Stimulated activated CD4-positive, alpha-beta T cell treated with anti-CD3 and anti-CD28 coated beads, Interleukin-4, amount 100 ng/mL, for 1 hour (primary cell): ENCODE data around the gene ITIH5.
"Not testable (repeated sequence)": the region's sequence is repeated elsewhere in the genome, so short reads cannot be mapped to it uniquely, and the experiment has no call there.

ENCODE experiments used
- DNase-seq: peaks from one replicate; pipeline ENCODE4 v3.0.0-alpha.2; 2020

ITIH5 gene

DNA sequence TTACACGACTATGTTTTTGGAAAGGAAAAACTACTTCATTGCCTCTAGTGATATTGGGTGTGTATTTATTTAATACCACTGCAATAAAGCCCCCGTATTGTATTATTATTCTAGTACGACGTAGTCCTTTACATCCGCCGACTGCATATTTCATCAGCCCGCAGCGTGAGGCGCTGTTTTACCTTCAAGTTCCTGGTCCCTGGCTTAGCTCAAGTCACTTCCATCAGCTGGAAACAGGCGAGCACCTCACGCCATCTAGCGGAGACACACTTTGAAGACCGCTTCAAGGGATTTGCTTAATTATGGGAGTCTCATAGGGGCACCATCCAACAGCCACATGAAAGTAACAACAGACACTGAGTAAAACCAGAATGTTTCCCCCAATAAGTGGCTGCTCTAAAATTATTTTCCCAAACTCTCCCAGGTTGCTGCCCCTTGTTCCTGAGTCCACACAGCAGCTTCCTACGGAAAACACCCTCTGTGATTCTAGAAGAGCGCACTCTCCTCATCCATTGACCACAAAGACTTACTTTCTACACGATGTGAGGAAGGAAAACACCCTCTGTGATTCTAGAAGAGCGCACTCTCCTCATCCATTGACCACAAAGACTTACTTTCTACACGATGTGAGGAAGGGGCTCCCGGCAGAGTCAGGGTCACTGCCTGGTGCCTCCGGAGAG, 20.6 kb upstream of the ITIH5 start:
- DNase-seq: peak; percentile 68

- no peak for DNase-seq
These were observed 19.8 kb upstream of the ITIH5 start for GRCh38 chr10:7686351-7687171.

DNA sequence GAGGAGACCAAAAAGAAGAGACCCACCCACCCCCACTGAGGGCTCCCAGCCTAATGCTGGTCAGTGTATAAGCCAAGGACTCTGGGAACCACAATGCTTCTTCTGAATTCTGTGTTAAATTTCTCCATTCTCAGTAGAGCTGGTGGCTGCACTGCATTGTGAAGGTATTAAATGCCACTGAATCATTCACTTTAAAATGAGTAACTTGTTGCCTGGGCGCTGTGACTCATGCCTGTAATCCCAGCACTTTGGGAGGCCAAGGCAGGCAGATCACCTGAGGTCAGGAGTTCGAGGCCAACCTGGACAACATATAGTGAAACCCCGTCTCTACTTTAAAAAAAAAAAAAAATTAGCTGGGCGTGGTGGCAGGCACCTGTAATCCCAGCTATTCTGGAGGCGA, 13.3 kb upstream of the ITIH5 start:
- not testable (repeated sequence) for DNase-seq

GRCh38 chr10:7679256-7679655, 12.5 kb upstream of the ITIH5 start:
- no peak for DNase-seq

- DNase-seq: no peak
These were observed 5.8 kb upstream of the ITIH5 start for GRCh38 chr10:7672341-7673134.

DNA sequence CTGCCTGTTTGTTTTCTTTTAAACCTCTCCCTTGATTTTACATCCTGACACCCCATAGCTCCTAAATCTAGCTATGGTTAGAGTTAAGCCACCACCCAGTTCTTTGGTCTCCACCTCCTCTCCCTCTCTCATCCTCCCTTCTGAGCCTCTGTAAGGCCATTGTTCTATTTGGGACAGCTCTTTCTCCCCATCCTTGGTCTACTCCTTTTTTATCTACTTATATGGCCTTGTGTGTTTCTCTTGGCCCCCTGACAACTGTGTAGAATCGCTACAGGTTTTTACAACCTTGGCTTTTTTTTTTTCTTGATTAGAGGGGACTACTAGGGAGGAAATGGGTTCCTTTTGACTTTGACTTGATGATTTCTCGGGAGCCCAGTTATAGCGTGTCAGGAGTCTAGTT, 3.4 kb upstream of the ITIH5 start:
- DNase-seq: no peak

- DNase-seq: peak; percentile 5
These were observed 736 bp upstream of the ITIH5 start for GRCh38 chr10:7667262-7668141.

DNA sequence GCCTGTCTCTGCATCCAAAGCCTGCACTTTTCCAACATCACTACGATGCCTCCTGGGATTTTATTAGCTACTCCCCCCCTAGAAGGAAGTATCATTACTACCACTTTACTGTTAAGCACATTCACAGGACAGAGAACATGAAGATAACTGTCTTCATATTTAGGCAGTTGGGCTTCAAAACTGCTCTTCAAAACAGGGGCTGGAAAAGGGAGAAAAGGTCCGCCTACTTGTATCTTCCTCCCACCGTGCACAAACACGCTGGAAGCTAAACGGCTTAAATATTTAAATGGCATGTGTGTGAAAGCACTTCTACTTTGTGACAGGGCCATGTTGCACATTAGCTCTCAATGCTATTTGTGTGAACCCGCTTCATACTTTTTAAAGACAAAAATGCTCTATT, 999 bp downstream of the ITIH5 start:
- DNase-seq: no peak

GRCh38 chr10:7664707-7665106, 2.1 kb downstream of the ITIH5 start:
- DNase-seq: no peak

DNA sequence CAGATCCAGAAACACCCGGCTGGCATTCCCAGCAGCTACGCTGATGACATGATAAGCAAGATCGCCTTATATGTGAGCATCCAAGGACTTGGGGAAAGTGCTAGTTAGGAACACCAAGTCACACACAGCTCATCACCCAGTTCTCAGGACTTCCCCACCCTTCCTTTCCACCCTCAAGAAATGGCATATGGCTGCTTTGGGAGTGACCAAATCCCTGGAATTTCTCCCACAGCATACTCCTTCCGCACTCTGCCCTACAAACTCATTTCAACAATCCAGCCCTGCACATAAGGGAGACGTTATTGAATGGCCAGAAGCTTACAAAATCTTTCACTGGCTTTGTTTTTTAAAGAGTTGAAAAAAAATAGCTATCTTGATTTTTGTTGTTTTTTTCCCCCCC, 4.2 kb downstream of the ITIH5 start:
- DNase-seq: no peak

DNA sequence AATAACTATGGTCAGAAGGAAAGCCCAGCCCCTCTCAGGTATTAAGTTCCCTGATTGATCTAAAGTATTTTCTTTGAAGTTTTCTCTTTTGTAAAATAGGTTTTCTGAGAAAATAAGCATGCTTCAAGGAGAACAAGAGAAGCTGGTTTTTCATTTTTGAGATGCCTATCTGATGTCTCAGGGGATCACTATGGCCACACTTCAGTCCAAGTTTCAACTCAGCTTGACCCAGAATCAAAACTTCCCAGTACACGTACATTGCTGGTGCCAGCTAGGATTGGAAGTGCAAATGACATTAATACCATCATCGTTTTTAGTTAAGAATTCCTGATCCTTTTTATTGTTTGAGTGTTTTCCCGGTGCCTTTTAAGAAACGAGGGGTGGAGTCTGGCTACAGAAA, 7.2 kb downstream of the ITIH5 start:
- DNase-seq: no peak

DNA sequence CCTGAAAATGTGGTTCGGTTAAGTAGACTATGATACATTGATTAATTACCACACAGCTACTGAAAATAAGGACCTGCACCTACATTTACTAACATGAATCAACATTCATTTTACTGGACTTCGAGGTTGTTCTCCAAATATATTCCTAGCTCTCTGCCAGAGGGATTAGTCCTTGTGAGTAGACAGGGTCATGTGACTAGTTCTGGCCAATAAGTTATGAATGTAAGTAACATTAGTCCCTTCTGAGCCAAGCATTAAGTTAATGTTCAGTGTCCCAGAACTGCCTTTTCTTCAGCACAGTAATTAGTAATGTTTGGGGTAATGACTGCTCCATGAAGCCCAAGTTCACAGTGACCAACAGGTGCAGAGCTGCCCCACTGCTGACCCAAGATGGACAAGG, 9.2 kb downstream of the ITIH5 start:
- no peak for DNase-seq

DNA sequence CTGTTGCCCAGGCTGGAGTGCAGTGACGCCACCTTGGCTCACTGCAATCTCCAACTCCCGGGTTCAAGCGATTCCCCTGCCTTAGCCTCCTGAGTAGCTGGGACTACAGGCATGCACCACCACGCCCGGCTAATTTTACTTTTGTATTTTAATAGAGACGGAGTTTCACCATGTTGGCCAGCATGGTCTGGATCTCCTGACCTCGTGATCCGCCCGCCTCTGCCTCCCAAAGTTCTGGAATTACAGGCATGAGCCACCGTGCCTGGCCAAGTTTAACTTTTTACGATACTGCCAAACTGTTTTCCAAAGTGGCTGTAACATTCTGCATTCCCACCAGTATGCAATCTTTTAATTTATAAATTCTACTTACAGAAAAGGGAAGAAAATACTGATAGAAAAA, 9.7 kb downstream of the ITIH5 start:
- DNase-seq: not testable (repeated sequence)

DNA sequence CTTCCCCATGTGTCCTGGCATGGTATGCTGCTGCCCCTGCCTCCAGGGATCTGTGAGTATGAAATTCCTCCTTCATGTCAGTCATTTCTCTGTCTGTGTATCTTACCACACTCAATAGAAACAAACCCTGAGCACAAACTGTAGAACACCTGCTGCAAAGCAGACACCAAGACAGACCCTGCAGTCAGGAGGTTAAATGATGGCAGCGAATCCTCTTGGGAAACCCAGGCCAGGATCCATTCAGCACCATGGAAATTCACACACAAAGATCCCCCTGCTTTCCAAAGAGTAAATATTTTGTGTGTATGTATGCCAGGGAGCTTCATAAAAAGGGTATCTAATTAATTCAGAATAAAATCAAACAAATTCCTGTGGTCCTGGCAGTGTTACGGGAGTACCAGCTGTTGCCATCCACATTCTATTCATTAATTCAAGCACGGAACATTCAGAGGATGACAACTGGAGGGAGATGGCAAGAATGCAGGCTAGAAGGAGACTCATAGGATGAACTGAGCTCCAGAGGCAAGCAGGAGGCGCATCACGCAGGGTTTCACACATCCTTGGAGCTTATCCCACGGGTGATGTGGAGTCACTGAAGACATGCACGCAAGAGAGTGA, 14.8 kb downstream of the ITIH5 start:
- no peak for DNase-seq

DNA sequence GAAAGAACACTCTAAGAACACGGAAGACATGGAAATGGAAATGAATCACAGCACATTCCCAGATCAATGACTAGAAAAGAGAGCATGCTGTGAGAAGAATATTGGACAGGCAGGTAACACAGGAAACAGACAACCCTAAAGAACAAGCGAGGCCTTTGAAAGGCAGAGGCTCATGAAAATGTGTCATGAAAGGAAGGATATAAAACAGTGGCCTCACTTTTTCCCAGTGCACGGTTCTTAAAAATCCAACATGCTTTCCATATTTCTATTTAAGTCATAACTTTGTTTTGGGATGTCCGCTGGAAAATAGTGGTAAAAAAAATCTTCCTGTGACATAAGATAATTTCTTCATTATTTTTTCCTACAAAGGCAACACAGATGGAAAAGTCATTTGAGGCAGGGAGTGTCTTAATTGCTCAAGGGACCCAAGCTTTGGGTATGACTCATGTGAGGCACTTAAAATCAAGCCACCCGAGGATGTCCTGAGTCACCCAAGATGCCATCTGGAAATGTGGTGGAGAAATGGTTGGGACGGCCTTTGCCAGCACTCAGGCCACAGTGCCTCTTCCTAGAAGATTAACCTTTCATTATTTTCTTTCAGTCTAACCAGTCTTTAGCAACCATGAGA, 17.0 kb downstream of the ITIH5 start:
- DNase-seq: no peak

DNA sequence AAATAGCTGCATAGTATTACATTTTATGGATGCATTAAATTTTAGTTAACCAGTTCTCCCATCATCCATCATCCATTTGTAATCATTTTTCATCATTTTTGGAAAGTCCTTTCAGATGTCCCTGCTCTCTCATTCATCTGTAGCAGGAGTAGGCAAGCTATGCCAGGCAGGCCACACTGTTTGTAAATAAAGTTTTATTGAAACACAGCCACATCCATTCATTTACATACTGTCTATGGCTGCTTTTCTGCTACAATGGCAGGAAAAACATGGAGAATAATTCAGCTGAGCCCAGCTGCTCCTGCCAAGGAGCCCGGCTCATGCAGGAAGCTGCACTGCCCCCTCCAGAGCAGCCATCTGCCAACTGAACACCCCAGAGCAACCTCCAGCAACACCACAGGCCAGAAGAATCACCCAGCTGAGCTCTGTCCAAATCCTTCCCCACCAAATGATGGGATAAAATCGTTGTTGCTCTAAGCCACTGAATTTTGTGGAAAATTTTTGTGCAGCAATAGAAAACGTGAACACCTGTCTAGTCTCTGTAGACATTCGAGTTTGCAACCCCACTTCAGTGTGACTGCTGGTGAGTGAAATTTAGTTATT, 19.6 kb downstream of the ITIH5 start:
- DNase-seq: no peak

DNA sequence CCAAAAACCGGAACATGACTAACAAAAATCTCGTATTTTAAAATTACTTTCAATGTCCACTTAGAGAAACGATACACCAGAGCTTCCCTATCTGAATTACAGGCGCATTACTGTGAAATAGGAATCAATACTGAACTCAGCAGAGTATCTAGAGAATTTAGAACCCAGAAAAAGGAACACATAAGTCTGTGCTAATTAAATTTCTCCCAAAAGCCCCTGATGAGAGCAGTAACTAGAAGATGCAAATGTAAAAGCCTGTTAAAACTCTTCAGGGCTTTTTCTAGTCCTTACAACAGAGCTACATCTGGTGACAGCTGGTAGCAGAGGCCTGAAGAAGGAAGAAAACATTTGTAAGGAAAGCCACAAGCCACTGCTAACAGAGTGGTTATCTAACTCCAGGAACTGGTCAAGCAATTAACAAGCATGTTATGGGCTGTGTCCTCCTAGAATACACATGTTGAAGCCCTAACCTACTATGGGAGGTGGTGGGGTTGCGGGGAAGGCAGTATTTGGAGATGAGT, 24.2 kb downstream of the ITIH5 start:
- DNase-seq: no peak

DNA sequence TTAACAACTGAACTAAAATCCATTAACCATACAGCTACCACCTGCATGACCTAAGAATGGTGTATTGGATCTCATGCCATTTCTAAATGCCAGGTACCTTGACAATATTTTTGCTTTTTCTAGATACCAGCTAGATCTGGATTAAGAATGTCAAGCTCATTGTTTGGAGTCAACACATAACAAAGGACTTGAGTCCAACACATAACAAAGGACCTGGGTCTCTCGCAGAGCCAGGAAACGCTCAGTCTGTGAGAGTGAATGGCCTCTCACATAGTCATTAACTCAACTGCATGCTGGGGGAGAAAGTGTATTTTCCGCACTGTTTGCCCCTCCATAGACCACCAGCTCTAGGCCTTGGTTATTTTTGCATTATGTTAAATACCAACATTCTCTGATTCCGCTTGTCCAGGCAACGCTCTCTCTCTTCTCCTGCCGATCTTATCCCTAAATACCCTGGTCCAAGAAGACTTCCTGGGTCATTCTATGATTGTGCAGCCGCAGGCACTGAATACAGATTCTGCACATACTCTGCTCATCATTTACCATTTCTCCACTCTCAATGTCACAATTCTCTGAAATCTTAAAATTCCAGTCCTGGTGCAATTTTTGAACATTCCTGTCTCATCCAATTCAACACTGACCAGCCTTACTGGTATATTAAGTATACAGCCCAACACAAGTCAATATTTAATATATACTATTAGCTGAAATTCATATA, 31.2 kb downstream of the ITIH5 start:
- DNase-seq: no peak

GRCh38 chr10:7634142-7634894, 32.4 kb downstream of the ITIH5 start:
- no peak for DNase-seq

GRCh38 chr10:7626283-7626682, 40.5 kb downstream of the ITIH5 start:
- DNase-seq: no peak
